Activated CD4-positive, CD25-positive, alpha-beta regulatory T cell treated with anti-CD3 and anti-CD28 coated beads, Interleukin-2, amount 50 U/mL, for 24 hours (primary cell): ENCODE data around the gene LHFPL3.
"Not testable (repeated sequence)": the region's sequence is repeated elsewhere in the genome, so short reads cannot be mapped to it uniquely, and the experiment has no call there.

Experiments used
- ATAC-seq, 2 donors: fragments of 150-1000 bp; cut with Tn5 transposase; one replicate each; pipeline ENCODE4 v1.10.0; 2021; ENCODE audit warnings: mild to moderate bottlenecking in 1 of 2, moderate library complexity in 1 of 2

Gene LHFPL3

DNA sequence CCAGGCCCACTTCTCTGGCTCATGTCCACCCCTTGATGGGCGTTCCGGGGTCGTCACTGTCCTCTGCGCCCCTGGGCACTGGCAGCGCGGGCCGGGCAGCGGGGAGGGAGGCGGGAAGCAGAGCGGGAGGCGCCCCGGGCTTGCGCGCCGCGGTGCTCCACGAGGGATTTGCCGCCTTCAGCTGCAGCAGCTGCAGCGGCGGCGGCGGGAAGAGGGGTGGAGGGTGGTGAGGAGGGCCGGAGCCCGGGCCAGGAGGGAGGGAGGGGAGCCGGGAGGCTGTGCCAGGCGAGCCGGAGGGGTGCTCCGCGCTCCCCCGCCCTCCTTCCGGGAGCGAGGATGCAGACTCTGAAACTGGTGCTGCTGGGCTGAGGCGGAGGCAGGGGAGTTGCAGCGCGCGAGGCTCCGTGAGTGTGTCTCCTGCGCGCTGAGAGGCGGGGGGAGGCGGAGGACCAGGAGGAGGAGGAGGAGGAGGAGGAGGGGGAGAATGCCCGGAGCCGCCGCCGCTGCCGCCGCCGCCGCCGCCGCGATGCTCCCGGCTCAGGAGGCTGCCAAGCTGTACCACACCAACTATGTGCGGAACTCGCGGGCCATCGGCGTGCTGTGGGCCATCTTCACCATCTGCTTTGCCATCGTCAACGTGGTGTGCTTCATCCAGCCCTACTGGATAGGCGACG, at the start of gene LHFPL3:
LHFPL3 (plus strand) TSS at position 308 of the 674 bp plus-strand sequence.
- ATAC-seq = no peak

DNA sequence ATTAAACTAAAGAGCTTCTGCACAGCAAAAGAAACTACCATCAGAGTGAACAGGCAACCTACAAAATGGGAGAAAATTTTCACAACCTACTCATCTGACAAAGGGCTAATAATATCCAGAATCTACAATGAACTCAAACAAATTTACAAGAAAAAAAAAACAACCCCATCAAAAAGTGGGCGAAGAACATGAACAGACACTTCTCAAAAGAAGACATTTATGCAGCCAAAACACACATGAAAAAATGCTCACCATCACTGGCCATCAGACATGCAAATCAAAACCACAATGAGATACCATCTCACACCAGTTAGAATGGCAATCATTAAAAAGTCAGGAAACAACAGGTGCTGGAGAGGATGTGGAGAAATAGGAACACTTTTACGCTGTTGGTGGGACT, 46.7 kb upstream of the LHFPL3 start:
- not testable (repeated sequence) for ATAC-seq

DNA sequence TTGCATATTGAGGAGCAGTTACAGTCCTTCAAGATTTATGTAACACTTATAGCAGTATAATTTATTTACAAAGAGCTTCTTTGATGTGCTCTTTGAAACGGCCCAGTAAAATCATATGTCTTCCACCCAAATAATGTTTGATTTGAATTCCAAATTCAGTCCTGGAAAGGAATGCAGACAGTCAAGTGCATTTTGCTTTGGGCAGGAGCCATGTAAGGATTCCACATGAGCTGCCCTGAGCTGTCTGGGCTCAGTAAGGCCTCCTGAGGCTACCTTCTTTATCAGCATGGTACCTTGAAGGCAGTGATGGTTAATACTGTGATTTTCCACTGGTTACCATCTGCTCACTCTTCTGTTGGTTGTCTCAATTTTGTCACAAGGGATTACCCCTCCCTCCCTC, 41.6 kb upstream of the LHFPL3 start:
- ATAC-seq = no peak

DNA sequence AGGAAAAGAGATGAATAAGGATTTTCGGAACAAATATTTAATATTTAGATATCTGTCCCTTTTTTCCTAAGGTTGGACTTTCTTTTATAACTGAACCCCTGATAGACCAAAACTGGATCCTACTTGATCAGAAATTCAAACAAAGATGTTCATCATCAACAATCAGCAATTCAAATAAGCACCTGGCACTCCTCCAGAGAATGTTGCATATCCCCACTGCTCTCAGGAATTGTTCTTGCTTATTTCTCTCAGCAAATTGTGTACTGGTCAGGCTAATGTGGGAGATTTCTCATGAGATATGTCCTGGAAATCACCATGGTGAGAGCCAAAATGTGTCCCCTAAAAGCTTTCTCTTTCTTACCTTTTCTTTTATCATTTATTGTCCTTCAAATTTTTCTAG, 40.3 kb upstream of the LHFPL3 start:
- ATAC-seq = no peak

DNA sequence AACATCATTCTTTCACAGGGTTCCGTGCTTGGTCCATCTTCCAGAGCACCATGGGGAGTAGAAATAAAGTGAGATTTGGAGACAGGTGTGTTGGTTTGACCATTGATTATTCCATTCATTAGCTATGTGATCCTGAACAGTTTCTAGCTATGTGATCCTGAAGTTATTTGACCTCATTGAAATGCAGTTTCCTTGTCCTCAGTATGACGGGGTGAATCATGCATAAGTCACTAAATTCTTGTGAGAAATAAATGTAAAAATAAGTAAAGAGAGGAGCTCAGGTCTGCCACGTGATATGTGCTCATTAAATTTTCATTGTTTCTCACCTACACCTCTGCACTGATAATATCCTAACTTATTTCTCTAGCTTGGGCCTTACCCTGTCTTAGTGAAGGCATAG, 34.1 kb upstream of the LHFPL3 start:
- no peak for ATAC-seq

DNA sequence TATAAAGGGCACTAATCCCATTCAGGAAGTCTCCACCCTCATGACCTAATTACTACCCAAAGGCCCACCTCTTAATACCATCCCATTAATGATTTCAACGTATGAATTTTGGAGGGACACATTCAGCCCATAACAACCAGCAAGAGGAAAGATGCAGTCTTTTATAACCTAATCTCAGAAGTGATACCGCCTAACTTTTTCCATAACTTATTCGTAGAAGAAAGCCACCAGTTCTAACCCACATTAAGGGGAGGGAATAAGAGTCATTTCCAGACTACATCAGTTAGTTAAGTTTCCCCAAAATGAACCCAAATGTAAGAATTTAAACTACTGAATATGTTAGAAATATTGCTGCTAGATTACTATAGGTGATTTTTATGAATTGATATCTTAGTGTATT, 32.1 kb upstream of the LHFPL3 start:
- no peak for ATAC-seq

DNA sequence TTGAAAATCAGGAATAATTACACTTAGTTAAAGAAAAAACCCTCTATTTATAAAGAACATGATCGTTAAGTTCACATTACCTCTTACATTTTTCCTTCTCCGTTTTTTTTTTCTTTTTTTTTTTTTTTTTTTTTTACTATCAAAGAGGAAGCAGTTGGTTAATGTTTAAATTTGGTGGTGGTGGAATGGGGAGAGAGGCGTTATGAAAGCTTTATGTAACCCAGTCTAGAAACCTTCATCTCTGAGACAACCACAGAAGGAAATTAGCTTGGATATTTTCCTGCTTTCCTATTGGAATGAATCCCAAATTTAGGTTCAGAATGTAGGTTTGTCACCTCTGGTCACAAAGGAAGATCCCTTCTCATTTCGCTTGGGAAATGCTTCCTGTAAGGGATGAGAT, 31.5 kb upstream of the LHFPL3 start:
- no peak for ATAC-seq

DNA sequence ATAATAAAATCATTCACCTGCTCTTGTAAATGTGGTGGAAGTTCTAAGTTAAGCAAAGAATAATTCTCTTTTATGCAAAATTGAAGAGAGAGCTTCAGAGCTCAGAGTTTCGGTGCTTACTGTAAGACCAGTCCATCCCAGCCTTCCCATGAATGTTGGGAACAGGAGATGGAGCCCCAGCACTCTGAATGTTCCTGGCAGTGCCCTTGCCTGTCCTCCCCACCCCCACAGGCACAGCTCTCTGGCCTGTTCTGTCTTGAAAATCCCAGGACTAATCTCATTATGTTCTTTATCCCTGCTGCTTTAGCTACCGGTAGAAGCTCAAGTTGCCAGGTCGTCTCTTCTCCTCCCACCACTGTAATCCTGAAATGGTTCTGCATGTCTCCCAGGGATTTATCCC, 29.1 kb upstream of the LHFPL3 start:
- ATAC-seq = no peak

DNA sequence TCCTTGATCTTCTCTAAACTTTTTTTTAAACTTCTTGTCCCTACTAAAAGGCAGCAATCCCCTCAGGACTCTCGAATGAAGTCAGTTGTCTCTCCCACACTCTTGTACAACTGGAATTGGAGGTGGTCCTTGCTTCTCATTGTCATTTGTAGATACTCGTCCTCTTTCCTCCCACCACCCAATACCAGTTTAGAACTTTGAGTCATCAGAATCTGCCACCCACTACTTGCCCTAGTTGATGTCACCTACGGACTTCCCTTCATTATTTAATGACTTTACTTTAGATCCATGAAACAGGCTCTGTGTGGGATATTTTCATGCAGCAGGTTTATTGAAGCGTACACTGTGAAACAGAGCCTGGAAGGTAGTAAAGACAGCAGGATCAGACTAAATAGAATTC, 28.6 kb upstream of the LHFPL3 start:
- no peak for ATAC-seq

DNA sequence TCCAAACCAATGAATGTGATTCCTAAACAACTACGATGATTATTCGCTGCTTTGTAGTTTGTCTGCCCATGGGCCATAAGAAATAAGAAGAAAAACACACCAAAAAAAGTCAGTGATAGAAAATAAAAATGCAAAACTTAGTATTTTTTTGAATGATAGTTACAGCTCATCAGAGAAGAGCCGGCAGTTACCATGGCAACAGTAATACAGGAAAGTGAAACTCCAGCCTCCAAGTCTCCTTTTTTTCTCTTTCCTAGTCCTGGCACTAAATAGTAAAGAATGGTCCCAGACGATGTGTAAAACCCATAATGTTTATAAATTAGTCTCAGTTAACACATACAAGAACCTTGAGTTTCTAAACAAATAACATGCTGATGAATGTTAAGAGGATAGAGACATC, 21.6 kb upstream of the LHFPL3 start:
- no peak for ATAC-seq

DNA sequence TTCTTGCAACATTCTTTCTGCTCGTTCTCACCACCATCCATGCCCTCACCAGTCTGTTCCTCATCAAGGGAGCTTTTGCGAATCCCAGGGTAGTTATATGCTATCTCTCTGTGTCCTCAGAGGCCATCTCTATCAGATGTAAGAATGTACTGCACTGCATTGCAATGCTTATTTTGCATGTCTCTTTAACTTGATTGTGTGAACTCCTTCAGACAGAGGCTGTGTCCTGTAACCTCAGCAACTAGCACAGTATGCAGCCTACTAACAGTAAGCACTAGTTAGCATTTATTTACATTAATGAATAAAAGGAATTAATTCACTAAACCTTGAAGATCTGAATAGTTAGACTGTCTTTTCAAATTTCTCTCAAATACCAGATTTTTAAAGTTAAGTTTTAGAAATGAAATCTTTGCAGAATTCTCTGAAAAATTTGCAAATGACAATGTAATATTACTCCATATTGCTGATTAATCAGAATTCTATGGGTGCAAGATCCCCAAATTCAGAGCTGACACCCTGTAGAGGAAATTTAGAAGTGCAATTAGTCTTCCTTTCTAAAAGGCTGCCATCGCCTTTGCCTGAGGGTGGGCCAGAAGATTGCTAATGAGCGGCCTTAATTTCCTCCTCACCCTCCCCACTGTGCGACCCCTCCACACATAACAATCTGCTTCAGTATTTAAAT, 10.3 kb upstream of the LHFPL3 start:
- ATAC-seq = no peak

DNA sequence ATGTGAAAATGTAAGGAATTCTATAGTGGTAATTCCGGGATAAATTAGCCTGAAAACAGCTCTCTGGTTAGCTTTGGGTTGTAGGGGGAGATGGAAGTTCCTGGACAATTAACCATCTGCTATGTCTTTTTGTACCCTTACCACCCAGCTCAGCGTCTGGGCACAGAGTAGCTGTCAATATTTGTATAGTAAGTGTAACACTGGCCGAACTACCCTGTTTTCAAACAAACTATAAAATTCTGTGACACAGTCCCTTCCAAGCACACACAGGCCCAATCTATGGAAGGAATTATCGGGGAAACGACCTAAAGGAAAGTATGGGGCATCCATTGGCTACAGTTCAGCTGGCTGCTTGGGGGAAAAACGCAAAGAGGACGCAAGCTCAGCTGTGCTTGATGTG, 869 bp upstream of the LHFPL3 start:
- no peak for ATAC-seq

DNA sequence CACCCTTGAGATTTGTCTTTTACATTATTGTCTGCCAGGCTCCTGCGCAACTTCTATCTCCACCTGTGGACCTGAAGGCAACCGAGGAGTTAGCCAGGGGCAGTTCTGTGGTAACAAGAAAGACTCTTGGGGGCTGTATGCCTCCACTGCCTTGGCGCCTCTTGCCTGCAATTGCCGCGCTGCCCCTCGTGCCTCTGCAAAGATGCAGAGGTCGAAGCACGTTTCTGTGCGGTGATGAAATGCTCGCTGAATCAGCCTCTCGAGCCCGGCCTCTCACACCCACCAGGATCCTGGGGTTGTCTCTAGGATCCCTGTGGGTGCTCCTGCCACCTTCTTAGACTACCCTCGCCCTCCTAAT, 486 bp upstream of the LHFPL3 start:
- no peak for ATAC-seq

DNA sequence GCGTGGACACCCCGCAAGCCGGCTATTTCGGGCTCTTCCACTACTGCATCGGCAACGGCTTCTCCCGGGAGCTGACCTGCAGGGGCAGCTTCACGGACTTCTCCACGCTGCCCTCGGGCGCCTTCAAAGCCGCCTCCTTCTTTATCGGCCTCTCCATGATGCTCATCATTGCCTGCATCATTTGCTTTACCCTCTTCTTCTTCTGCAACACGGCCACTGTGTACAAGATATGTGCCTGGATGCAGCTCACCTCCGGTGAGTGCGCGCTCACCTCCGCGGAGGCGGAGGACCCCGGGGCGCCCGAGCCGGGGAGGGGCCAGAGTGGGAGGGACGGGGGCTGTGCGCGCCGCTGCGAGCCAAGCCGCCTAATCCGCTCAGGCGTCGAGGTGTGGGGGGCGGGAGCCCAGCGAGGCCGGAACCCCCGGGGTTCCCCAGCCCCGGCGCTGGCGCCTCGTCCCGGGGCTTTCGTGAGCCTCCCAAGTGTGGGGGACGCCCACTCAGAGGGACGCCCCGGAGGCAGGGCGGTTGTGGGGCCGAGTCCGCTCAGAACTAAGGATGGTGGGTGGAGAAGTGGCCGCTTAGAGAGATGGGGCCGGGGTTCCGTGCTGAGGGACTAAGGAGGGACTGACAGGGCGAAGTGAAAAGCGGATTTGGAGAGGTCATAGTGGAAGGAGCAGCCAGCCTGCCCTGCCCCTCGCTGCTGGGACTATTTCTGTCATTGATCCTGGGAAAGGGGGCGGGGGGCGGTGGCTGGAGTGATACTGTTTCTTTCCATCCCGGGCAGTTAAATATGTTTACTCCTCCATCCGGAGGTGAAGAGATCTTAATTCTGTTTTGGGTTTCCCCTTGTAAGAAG, 795 bp downstream of the LHFPL3 start:
- no peak for ATAC-seq

DNA sequence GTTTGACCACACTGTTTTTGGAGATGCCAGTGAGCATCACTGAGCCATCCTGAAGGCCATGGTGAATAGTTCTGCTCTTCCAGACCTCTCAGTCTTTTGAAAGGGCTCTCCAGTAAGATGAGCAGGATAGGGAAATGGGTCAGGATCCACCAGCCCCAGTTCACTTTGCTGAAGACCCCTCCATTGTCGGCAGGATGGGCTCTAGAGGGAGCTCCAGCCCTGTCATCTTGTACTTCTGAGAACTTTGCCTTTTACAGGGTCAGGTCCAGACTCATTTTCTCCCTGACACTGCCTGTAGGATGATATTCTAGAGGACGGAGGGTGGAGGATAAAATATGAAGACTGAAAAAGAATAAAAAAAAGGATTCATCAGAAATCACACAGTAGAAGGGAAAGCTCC, 13.1 kb downstream of the LHFPL3 start:
- no peak for ATAC-seq

DNA sequence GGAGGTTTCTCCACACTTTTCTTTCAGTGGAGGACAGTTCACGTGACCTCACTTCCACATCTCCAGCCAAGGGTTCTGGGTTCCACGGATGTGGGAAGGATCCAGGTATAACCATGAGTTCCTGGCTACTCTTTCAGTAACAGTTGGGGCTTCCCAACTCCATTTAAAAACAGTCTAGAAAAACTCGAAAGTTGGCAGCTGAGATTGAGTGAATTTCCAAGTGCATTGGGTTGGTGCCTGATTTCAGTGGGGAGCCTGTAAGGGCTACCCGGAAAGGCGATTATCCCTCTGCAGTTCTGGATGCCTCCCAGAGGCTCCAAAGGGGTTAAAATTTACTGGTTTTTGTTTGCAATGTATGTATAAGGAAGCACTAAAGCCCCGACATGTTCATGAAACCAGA, 24.3 kb downstream of the LHFPL3 start:
- ATAC-seq = no peak

DNA sequence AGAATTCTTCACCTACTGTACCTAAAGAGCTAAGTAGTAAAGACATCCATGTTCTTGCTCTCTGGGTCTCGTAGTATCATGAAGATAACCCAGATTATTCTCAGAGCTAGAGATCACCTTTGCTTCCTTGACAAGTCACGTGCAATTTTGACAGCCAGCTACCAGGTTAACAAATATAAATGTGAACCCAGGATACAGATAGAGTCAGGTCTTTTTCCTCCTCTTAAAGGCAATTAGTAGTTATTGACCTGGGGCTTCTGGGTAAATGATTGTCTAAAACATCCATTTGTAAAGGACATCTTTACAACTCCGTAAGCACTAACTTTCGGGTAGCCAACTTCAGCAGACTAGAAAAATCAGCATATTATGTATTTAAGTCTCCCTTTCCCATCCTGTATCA, 28.8 kb downstream of the LHFPL3 start:
- ATAC-seq = no peak

DNA sequence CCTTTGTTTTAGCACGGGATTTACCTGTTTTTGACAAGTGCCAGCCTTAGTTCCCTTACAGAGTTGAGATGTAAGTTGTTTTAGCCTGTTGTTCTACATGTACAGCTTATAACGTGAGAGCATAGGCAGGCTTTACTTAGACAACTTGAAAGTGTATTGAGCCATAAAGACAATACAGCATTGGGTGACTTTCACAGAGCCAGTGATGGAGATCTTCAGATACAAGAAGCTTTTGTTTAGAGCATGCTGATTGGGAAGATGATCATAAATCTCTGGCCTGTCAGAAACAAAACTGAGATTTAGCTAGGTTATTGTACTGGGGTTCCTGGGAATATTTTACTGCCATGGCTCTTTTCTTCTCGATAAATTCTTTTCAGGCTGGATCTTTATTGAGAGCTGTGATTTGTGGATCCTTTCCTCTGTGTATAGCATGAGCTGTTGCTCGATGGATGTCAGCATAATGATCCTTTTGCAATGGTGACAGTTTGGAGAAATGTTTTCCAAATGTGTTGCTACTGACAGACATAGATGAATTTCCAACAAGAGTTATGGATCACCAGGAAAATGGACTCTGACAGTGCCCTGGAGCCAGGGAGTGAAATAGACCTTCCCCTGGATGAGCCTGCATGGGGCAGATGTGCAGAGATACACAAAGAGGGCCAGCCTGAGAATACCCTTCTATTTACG, 30.2 kb downstream of the LHFPL3 start:
- no peak for ATAC-seq

DNA sequence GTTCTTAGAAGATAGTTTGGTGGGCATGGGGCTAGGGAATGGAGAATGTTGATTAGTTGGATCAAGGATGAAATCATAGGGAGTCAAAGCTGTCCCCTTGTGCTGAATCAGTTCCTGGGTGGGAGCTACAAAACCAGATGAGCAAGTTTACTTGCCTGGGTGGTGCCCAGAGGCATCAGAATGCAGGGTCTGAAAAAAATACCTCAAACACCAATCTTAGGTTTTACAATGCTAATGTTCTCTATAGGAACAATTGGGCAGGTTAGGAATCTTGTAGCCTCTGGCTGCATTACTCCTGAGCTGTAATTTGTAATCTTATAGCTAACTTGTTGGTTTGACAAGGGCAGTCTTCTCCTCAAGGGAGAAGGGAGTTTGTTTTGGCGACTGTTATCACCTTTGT, 34.4 kb downstream of the LHFPL3 start:
- ATAC-seq = no peak

DNA sequence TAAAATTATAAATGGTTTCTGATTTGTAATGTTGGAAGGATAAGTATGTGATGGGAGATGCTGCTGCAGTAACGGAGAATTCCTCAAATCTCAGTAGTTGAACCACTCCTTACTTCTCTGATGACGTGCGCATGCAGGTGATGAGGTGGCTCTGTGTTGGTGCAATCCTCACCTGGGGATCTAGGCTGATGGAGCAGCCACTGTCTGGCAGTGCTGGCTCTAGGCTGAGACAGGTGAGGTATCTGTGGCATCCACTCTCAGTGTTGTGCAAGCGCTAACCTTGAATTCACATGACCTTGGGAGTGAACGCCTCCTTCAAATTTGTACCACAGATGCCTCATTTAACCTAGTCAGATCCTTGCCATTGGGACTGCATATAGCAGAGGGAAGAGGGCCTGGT, 35.0 kb downstream of the LHFPL3 start:
- no peak for ATAC-seq

DNA sequence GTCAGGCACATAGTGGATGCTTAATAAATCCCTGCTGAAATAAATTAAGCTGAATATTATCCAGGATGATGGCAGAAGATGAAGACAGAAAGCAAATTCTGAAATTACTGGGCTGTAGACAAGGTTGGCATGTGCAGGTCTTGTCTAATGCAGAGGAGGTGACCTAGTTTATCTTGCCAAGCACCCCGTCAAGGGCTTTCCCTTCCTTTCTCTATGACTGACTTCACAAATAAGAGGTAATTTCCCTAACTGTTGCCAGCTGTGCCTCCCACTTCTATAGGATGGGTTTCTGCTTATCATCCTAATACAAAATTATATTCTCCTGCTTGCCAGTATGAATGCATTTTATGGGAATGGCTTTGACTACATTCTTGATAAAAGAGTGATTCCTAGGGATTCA, 38.0 kb downstream of the LHFPL3 start:
- ATAC-seq = no peak

DNA sequence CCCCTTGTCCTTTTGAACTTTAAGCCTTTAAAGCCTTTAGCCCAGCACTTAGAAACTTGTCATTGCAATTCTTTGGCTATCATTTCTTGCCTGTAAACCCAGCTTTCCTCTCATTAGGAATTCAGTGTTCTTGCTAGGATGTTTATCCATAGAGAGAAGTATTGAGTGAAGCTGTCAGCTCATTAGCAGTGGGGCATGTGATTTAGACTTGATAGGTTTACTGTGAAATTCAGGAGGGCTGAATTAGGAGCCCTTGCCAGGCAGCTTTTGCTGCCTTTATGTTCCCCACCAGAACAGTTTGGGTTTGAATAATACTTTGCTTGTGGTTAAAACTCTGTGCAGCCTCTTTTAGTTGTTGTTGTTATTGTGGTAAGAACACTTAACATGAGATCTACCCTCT, 39.5 kb downstream of the LHFPL3 start:
- ATAC-seq = no peak

DNA sequence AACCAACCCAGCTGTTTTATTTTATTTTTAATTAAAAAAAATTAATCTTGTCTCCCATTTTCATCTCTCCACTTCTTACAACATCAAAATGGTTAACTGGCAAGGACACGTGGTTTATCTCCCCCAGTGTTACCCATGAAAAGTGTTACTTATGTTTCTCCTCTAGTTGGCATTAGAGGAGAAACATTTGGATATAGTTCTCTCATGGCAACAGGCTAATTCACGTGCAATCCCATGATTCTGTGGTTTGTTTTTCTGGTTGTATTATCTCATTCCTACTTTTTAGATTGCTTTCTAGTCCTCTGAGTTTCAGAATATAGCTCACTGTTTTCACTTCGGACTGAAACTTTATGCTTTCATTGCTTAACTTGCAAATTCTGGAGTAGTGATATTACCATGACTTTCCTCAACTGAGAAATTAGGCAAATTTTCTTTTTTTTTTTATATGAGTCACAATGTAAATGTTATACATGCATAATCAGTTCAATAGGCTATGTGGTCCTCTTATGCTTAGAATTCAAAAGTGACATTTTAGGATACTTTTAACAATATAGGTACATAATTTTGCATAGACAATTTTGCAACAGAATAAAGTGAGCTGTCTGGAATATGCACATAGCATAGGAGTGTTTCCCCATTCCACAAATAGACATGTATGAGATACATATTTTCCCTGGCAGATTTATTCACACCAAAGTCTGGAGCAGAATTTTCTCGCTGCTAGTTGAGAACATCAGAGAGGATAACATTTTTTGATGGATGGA, 43.0 kb downstream of the LHFPL3 start:
- no peak for ATAC-seq
